Suppressor macrophage (primary cell): Measurements from ENCODE around the gene ADK.

Source experiments
- DNase-seq, 4 experiments: peaks; one replicate each; pipeline ENCODE4 v3.0.0-alpha.2; 2020 to 2022

The ADK gene

GRCh38 chr10:74244097-74244685 is 93.2 kb downstream of the ADK start:
- DNase-seq: peak; percentile 61 to 70 (median 66)

- DNase-seq: no peak
These were observed 93.8 kb downstream of the ADK start for GRCh38 chr10:74244807-74245206.

GRCh38 chr10:74246495-74246894 is 95.5 kb downstream of the ADK start:
- DNase-seq: no peak

- no peak for DNase-seq
These were observed 98.8 kb downstream of the ADK start for GRCh38 chr10:74249865-74250264.

DNA sequence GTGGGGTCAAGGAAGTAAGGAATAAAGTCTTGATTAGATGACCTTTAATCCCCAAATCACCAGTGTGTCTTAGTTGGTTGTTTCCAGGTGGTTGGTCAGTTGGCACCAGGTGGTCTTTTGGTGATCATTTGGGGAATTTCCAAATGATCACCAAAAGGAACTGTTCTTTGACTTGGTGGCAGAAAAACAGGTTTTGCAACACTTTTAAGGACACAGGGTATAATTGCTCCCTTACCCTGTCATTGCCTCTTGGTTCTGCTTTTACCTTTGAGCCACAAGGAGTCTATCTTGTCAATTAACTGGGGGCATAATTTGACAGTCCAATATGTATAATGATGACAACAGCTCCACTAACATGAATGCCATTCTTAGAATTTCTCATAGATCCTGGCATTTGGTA is 104.2 kb downstream of the ADK start:
- DNase-seq: peak; percentile 11 to 73 (median 42)

GRCh38 chr10:74255888-74256357 is 104.9 kb downstream of the ADK start:
- peak; percentile 51 to 83 (median 73) for DNase-seq

- no peak for DNase-seq
These were observed 111.8 kb downstream of the ADK start for GRCh38 chr10:74262856-74263255.

GRCh38 chr10:74263996-74264395 is 113.0 kb downstream of the ADK start:
- DNase-seq: no peak

DNA sequence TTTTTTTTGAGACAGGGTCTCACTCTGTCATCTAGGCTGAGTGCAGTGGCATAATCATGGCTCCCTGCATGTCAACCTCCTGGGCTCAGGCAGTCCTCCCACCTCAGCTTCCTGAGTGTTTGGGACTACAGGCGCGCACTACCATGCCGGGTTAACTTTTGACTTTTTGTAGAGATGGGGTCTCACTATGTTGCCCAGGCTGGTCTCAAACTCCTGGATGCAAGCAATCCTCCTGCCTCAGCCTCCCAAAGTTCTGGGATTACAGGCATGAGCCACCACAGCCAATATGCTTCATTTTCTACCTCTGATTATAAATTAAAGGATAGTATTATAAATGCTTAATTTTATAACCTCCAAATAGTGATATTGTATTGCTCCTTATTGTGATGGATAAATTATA is 121.3 kb downstream of the ADK start:
- no peak for DNase-seq

DNA sequence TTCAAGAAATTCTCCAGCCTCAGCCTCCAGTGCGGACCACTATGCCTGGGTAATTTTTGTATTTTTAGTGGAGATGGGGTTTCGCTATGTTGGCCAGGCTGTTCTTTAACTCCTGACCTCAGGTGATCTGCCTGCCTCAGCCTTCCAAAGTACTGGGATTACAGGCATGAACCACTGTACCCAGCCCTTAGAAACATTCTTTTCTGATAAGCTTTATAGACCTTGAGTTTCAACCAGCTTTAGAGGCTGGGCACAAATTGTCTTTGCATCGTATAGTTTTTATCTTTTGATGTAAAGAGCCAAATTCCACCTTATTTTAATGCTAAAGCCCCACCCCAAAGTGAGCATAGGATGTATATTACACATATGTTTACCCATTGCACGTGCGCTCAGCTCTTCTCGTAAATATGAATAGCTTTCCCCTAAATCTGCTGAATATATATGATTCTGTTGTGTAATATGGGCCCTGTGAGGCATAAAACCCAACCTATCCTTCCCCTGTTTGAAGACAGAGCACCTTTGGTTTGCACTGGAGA is 124.8 kb downstream of the ADK start:
- no peak for DNase-seq

- DNase-seq: no peak
These were observed 125.4 kb downstream of the ADK start for GRCh38 chr10:74276416-74276815.

GRCh38 chr10:74282151-74282847 is 131.3 kb downstream of the ADK start:
- no peak for DNase-seq

DNA sequence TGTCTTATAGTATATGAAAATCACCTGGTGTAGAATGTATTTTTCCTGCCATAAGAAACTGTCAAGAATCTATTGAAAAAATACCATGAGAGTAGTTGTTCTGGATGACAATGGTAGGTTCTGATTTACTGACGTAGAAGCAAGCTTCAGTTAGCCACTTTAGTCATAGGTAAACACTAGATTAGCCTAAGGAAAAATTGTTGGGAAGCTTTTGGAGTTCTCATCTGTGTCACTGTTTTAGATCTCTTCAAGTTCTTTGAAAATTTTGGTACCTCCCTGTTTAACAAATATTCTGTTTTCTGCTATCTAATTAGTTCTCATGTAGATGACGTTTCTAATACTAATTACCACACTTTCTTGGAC is 131.8 kb downstream of the ADK start:
- DNase-seq: no peak

DNA sequence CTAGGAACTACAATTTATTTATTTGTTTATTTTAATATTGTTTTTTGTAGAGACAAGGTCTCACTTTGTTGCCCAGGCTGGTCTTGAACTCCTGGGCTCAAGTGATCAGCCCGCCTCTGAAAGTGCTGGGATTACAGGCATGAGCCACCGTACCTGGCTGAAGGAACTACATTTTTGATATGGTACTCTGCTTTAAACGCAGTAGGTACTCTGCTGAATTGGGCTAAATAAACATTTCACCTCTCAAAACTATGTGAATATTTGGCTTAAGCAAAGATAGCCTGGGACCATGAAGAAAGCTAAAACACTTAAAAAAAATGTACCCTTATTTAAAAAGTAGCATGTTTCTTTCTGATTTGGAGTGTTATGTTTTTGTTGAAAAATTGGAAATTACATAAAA is 138.2 kb downstream of the ADK start:
- DNase-seq: no peak

- DNase-seq: peak in 1 of 4 experiments; percentile 19
These were observed 138.9 kb downstream of the ADK start for GRCh38 chr10:74289951-74290350.

DNA sequence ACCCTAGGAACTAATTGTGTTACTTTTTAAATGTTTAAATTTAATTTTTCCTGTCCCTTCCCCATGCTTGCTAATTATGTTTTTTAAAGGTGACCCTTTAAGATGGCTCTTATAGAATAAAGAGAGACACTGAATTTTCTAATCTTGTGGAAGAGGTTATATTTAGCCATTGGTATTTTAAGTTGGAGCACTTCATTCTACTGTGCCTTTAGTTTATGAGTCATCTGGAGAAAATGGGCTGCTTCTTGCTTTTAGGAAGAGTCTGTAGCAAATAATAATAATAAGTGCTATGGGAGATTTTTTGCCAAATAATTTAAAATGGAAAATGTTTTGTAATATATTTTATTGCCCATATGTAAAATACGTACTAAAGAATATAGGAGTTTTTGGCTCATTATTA is 139.7 kb downstream of the ADK start:
- peak in 1 of 4 experiments; percentile 5 for DNase-seq

DNA sequence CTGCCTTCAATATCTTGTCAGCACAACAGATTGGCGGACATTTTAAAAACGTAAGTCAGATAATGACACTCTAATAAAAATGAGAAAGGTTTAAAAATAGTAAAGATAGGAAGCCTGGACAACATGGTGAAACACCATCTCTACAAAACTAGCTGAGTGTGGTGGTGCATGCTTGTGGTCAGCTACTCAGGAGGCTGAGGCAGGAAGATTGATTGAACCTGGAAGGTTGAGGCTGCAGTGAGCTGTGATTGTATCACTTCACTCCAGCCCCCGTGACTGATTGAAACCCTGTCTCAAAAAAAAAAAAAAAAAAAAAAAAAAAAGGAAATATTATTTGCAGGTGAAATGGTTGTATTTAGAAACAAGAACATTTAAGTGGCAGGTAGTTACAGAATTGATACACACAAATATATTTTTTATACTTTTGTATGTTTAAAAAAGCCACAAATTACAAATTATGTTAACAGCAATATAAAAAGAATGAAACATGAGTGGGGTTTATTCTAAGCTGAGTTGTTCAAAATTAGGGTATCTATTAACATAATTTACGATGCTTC is 141.9 kb downstream of the ADK start:
- no peak for DNase-seq

GRCh38 chr10:74293686-74294371 is 142.8 kb downstream of the ADK start:
- DNase-seq: no peak

- no peak for DNase-seq
These were observed 146.5 kb downstream of the ADK start for GRCh38 chr10:74297389-74298080.

GRCh38 chr10:74300074-74300621 is 149.1 kb downstream of the ADK start:
- peak in 2 of 4 experiments; percentile 1 to 11 for DNase-seq

- peak; percentile 8 to 66 (median 42) for DNase-seq
These were observed 149.6 kb downstream of the ADK start for GRCh38 chr10:74300666-74301065.

GRCh38 chr10:74305730-74306129 is 154.7 kb downstream of the ADK start:
- no peak for DNase-seq
